Left hindlimb (tissue), 1 donor: ENCODE data around the gene C14orf39.
A peak's percentile ranks its signal among the peaks of the same experiment; 100 is the strongest.

Experiments
- DNase-seq: peaks from one replicate; pipeline ENCODE4 v3.0.0-alpha.2; 2018

The C14orf39 gene, protein sequence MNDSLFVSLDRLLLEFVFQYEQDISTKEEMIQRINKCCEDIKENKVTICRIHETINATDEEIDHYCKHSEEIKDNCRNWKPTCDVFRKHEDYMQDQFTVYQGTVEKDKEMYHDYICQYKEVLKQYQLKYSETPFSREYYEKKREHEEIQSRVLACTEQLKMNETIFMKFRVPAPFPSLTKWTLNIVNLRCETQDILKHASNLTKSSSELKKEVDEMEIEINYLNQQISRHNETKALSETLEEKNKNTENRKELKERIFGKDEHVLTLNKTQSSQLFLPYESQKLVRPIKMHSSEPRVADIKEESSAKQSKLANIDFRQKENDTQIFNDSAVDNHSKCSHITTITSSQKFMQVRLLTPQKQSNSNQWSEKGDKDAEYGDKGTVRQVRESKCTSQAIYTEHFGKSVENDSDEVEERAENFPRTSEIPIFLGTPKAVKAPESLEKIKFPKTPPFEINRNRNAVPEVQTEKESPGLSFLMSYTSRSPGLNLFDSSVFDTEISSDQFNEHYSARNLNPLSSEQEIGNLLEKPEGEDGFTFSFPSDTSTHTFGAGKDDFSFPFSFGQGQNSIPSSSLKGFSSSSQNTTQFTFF

DNA sequence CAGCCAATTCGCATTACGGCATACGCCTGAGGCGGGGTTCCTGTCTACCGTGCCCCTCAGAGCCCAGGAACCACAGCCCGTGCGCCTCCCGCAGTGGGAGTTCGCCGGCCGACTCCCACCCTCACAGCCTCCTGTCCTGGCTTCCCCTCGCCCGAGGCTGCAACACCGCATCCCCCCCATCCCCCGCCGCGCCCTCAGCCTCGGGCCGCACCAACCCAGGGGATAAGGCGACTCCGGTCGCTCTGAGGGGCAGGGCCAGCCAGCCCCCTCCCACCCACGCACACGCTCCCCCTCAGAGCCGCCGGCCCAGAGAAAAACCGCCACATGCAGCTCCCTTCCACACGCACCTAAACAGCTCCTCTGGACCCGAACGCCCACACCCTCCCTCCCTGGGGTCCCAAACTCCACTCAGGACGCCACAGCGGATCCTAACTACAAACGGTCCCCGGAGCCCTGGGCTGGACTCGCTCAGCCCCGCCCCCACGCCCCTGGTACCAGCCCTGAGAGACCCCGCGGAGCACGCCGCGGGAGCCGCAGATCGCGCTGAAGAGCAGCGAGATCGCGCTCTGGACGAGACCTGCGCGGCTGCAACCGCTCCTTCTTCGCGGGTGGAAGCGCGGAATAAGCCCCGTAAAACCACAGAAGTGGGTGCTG lies at the start of gene C14orf39:
Gene C14orf39 (minus strand): TSS at position 466 of the 654 bp plus-strand sequence. CDS start 985 bp downstream, outside the sequence.
- peak; percentile 86 for DNase-seq

DNA sequence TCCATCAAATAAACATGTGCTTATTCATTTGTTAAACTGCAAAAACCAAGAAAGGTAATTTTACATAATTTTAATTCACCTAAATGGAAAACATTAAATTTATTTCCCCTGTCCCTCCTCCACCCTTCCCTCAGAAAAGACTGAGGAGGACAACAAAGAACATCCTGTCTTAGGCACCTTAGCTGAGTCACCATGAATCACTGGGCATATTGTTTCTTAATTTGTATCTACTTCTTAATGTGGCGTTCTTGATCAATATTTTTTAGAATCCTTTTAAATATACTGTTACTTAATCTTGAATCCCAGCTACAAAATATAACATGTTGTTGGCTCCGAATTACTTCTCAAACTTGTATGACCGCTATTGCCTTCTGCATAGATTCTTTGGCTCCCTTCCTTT lies 46.6 kb upstream of the C14orf39 start:
- DNase-seq, result no peak

DNA sequence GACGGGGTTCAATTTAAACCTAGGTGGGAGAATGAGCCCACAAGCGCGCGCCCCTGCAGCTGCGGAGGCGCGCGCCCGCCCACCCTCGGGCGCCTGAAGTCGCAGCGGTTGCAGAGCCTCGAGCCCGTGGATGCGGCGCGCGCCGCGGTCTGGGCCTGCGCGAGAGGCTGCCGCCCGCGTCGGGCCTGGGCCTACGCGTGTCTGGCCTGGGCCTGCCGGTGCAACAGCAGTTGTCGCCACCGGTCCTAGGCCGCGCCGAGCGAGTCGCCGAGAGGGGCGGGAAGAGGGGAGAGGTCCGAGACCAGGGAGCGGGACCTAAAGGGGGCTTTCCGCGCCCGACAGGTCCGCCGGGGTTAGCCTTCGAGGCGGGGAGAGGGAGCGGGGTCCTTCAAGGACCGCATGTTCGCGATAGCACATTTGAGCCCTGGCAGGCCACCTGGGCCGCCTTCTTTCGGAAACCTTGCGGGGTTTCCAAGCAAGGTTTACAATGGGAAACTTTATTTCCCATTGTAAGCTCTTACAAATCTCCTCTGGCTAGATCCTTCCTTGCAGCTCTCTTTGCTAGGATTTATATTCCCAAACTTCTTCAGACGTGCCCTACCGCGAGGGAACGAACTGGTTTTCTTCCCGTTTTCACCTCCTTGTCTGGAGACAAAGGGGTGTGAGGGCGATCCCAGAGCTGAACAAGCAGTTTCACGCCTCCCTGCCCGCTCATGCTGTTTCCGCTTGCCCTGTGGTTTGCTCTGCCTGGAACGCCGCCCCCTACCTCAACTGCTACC lies 29.8 kb upstream of the C14orf39 start:
- peak; percentile 57 for DNase-seq

DNA sequence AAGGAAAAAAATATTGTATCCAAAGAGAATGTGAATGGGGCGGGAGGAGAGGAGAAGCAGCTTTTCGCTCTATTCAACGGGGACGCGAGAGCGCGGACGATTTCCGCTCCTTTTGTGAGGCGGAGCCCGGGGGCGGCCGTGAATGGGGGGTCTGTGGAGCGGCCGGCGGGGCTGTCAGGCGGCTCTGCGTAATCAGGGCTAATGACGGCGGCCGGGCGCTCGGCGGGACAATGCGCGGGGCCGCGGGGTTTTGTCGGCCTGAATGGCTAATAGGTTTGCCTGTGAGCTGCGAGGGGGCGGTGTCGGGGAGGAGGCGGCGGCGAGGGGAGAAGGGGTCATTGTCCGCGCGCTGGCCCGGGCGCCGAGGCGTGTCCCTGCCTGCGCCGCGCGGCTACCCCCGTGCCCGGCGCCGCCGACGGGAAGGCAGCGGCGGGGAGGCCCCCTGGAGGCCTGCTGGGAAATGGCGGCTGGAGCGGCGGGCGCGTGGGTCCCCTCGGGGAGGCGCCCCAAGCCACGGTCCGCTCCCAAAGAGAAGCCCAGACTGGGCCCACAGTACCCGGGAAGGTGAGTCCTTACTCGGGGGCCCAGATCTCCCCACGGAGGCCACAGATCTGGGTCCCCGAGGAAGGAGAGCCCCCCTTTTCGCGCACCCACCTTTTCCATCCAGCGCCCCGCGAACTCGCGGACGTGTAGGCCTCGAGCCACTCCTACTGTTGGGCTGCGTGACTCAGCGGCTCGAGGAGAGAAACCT lies 29.1 kb upstream of the C14orf39 start:
- DNase-seq, result peak; percentile 56

DNA sequence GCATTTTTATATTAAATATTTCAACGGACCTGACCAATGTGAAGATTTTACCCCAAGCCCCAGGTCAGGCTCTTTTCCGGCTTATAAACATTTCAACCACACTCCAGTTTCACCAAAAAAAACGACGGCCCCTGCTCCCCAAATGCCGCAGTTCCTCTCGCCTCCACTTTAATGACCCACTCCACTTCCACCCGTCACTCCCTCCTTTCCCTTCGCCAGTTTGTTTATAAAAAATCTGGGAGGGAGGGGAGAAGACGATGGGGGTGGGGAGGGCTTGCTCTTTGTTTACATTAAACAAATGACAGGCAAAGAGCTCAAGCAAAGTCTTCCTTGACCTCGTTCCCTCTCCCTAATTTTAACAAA lies 28.5 kb upstream of the C14orf39 start:
- no peak for DNase-seq

DNA sequence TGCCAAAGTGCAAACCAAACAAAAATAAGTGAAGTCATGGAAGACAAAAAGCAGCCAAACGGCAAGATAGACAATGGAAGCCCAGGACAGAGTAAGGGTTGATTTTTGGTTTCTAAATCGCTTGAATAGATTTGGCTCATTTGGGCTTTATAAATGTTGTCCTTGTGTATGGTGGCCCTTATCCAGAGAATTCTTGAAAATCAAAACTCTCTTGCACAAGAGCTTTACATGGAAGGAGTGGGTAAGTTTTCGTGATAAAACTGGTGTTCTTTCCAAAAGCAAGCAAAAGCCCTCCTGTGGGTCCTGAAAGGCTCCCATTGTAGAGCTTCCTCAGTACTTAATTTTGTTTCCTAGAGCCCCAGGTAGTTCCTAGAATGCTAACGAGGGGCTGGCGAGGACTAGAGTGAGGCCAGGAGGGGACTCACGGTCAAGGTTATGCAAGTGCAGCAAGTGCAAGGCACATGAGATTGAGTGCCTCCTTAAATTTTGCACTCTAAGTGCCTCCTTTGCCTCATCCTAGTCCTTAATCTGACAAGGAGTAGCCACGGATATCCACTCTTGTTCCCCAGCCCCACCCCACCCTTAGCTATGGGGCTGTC lies 27.2 kb upstream of the C14orf39 start:
- DNase-seq, result no peak

DNA sequence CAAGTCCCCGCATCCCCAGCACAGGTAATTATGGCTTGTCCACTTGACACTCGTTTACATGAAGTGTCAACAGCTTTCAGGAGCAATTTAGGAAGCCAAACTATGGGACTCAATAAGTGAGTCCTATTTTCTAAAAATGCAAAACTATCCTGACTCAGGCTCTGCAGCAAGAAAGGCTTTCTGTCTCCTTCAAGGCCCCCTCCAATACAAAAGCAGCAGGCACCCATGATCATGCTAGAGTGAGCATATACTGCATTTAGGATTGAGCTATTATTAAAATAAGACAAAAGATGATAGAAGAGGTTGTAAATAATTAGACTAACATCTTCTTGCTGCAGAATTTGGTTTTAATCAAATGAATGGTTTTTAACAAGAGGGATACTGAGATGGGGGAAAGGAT lies 26.3 kb upstream of the C14orf39 start:
- no peak for DNase-seq

DNA sequence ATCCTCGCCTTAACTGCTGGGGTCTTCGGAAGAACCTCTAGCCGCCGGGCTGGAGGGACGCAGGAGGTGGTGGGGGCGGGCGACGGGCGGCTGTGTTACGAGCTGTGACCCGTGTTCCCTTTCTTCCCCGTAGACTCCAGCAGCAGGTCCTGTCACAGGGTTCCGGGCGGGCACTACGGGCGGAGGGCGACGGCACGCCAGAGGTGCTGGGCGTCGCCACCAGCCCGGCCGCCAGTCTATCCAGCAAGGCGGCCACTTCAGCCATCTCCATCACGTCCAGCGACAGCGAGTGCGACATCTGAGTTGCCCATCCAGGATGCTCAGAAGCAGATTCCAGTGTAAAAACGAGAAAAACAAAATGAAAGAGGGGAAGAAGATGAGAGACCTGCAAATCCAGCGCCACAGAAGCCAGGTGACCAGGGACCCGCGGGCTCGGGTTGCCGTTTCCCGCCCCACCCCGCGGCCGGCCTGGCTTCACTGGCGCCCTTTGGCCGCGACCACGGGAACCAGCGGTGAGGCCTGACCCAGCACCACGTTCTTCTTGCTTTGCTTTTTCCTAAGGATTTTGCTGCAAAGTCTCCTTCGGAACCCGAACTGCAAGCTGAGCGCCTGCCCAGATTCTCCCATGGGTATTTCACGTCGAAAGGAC lies 25.2 kb upstream of the C14orf39 start:
- DNase-seq, result no peak

DNA sequence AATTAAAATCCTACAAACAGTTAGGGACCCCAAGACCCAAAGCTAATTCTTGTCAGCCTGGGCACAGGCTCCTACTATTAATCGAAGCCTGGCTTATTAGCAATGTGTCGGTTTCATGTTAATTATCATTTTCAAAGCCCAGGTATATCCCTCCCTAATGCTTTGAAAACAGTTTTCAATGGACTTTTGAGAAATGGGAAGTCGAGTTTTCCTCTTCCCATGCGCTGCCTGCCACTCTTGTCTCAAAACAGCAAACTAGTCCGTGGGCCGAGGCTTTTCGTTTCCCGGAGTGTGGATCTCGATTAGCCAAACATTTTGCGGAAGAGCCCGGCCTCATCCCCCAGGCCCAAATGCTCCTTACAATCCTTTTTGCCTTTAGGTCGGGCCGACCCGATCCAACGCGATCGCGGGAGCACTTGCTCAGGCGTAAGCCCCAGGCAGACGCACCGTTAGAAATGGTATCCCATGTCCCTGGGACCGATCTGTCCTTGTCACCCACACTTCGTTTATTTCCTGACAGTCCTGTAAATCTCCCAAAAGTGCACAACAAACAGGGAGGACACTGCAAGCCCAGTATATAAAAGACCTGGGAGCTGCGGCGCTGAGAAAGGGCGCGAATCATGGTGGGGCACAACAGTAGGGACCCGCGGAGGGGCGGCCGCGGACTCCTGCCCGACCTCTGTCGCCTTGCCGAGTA lies 24.5 kb upstream of the C14orf39 start:
- DNase-seq, result no peak

DNA sequence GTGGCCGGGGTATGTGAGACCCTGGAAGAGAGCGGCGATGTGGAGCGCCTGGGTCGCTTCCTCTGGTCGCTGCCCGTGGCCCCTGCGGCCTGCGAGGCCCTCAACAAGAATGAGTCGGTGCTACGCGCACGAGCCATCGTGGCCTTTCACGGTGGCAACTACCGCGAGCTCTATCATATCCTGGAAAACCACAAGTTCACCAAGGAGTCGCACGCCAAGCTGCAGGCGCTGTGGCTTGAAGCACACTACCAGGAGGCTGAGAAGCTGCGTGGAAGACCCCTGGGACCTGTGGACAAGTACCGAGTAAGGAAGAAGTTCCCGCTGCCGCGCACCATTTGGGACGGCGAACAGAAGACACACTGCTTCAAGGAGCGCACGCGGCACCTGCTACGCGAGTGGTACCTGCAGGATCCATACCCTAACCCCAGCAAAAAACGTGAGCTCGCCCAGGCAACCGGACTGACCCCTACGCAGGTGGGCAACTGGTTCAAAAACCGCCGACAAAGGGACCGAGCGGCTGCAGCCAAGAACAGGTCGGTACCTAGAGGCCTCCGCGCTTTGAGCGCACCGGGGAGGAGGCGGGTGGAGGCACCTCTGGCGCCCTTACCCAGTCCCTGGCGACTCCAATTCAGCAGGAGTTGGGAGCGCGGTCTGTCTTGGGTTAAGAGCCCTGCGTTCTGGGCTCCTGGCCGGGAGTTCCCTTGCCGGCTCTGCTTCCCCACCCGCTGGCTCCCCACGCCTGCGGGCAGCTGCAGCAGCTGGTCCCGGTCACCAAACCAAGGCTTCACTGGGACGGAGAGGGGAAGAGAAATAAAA lies 23.8 kb upstream of the C14orf39 start:
- DNase-seq, result no peak

DNA sequence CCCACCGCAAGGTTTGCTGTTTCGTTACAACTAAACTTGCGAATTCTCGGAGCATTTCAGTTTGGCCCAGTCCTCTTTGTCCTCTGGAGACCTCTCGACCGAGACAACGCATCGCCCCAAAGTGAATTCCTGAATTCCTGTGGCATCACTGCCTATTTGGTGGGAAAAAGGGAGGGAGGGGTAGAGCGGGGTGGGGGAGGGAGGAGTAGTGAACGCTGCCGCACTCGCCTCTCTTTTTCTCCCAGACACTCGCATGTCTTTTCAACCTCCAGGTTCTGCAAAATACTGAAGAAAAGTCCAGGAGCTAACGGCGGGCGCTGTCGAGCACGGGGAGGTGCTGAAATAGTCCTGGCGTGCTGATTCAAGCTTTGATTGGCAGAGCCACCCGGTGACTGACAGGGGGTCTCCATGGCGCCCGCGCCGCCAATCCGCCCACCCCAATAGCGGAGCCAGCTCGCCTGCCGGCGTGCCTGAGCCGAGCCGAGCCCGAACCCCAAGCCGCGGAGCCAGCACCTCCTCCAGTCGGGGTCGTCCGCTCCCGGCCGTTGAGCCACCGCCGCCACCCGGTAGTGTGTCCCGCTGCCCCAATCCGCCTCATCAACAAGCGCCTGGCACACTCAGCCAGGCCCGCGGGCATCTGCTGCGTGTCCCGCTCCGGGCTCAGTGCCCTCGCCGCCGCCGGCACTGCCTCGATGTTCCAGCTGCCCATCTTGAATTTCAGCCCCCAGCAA lies 23.0 kb upstream of the C14orf39 start, which contains the start of gene SIX6:
Gene SIX6 (plus strand): TSS at position 440 of the 731 bp plus-strand sequence. CDS start 253 bp downstream, at position 693.
- DNase-seq, result peak; percentile 68

DNA sequence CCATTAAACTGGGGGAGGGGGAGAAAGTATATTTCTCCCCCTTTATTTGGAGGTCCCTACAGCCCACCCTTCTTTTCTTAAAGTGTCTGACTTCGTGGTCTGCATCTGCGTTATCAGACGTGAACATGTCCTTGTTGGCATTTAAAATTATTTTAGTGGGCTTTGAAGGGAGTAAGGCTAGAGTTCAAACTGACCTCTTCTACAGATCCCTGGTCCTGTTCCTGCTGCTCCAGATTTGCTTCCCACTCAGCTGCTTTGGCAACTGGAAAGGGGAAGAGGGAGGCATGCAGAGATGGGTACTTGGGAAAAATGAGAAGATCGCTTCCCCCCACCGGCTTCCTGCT lies 22.5 kb upstream of the C14orf39 start:
- no peak for DNase-seq

DNA sequence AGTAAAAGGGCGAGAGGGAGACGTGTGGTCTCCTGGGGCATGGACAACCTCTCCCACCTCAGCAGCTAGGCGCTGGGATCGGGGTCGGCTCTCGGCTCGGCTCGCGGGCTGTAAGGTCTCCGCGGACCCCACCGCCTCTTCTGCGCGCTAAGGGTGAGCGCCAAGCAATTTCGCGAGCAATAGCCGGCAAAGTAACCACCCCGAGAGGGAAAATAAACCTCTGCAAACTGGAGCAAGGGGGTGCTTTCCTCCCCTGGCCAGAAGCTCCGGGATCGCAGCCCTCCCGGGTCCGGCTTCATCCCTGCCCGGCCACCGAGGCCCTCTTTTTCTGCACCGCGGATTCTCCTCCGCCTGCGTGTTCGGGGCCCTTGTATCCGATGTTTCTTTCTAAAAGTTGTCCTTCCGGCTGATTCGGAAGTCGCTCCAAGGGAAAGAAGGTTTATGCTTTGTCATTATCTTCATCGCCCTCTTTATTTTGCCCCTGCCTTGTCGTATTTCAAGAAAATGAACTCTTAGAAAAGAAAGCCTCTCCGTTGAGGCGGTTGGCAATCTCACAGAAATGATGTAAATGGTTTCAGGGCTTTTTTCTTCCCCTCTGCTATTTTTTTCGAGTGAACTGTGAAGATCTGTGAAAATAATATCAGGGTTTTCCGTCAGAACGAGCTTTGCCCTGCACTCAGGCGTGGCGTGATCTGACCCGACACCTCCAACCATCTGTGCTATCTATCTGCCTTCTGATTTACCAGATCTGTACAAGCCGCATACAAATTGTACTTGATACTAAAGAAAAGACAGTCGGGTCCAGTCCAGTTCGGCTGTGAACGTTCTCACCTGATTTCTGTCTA lies 21.3 kb upstream of the C14orf39 start:
- DNase-seq, result no peak

DNA sequence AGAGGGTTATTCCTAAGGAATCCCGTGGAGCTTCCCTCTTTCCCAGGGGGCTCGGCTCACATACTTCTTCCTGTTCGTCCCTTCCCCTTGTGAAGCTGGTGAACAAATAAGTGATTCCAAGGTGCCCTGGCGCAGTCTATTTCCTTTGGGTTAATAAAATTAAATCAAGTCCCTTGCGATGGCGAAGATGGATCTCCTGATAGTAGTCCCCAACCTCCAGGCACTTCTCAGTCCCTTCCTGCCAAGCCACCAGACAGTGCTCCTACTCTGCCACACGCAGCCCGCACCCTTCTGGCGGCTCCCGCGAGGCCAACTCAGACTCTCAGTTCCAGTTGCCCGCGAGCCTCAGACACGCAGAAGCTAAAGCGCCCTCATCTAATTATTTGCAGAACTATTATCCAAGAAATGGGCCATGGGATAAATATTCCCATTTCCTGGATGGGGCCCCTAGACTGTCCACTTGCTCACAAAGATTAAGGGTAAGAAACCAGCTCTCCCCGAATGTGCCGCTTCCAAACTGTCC lies 20.7 kb upstream of the C14orf39 start:
- no peak for DNase-seq

DNA sequence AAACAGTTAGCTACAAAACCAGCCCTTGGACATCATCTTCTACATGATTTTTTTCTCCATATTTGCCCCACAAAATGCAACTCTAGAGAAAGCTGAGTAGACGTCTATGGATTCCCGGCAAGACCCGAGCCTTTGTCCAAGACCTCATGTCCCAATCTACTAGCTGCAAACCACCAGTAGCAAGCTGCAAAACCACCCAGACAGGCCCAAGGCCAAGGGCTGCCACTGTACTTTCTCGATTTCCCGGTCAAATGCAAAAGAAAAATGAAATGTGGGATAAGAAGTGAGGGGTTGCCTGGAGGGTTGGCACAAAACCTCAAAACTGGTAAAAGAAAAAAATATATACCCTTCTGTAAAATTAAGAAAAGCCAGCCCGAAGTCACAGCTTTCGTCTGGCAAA lies 20.1 kb upstream of the C14orf39 start:
- no peak for DNase-seq

DNA sequence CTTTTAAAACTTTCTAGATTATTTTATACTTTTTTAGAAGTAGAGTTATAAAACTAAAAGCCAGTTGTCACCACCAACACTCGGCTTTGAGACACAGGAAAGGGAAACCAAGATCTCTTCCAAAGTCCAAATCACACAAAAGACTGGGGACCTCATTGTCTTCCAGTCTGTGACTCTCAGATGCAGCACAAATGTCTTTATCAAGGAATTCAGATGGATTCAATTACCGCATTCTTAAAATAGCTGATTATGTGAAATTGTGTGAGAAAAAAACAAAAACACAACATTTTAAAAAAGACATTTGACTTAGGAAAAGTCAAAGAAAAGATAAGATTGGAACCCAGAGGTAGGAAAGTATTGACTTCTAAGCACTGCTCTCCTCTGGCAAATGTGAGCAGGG lies 19.6 kb upstream of the C14orf39 start:
- DNase-seq, result no peak

DNA sequence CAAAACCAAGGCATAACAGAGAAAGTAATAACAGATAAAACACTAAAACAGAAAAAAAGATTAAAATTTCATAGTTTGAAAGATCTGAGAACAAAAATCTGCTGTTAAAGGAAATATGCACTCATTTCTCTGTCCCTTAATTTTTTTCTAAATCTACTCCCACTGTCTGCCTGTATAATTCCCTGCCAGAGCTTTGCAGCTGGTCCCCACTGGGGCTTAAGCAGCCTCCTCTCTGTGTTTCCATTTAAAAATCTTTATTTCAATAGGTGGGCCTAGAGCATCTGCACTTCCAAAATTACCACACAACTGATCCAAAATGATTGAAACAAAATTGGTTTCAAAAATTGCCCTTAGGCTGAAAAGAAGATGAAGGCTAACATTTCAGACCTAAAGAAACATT lies 16.7 kb upstream of the C14orf39 start:
- no peak for DNase-seq

DNA sequence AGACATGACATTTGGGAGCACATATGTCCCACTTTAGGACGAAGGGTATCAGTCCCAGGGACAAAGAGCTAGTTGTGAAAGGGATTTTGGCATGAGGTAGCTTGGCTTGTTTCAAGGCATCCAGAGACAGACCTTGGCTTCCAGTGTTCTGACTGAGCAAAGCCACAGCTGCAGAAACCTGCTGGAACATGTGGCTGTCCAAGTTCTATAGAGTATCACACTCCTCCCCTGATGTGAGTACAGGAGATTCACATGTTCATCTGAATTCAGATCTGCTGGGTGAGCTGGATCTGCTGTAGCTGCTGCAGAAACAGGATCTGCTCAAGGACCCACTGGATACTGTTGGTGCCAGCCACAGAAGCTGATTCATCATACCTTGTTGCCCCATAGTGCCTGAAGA lies 10.1 kb upstream of the C14orf39 start:
- DNase-seq, result no peak
